HS-5 (cell line): Measurements from ENCODE around the gene RBP5.

Experiments used
- DNase-seq: peaks from one replicate; pipeline ENCODE4 v3.0.0-alpha.2; 2012; ENCODE audit warnings: low read depth

The RBP5 gene

DNA sequence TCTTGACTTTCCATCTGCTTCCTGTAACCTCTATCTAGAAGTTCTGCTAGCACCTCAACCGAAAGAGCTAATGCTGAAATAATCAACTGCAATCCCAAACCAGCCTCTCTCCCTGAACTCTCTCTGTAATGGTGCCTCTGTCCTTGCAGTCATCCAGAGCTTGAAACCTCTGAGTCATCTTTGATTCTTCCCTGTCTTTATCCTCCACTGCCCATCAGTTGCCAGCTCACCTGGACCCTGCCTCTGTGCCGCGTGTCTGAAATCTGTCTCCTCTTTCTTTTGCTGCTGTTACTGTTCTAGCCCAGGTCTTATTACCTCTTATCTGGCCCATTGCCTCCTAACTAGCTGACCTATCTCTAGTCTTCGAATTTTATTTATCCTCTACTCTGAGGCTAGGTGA, 17.0 kb upstream of the RBP5 start:
- DNase-seq = no peak

DNA sequence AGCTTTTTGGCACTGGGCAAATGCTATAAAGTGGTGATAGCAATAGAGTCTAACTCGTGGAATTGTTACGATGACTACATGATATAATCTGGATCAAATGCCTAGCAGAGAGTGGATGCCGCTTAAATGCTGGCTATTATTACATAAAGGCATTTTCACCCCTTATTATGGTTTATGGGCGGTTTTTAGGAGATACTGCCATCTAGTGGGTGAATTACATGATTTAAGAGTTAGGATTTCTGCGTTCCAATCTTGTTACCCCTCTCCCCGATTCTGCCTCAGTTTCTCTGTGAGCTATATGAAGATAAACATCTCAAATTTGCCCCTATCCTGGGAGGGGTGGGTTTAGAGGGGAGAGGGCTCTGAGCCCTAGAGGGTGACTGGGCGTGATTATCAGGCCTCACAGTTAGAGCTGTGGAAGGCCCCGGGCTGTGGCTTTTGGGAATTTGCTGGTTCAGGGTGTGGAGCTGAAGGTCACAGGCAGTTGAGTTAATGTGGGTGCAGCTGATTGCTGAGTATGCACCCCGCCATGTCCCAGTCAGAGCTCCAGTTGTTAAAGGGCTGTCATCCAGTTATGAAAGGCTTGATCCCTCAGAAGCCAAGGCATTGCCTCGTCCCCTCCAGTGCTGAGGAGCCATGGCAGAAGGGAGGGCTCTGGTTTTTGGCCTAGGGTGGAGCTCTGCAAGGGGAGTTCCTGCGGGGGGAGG, 15.9 kb upstream of the RBP5 start:
- no peak for DNase-seq

DNA sequence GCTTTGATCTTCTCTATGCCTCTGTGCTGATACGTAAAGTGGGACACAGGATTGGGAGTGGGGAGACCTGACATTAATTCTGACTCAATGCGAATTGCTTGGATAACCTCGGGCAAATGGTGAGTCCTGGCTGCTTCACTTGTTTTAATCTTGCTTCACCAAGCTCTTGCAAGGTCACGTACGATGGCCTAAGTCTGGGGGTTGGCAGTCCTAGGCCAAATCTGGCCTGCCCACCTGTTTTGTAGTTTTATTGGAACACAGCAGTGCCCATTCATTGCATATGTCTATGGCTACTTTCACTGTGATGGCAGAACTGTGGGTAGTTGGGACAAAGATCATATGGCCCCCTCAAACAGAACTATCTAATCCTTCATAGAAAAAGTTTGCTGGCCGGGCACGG, 14.9 kb upstream of the RBP5 start:
- DNase-seq = no peak

DNA sequence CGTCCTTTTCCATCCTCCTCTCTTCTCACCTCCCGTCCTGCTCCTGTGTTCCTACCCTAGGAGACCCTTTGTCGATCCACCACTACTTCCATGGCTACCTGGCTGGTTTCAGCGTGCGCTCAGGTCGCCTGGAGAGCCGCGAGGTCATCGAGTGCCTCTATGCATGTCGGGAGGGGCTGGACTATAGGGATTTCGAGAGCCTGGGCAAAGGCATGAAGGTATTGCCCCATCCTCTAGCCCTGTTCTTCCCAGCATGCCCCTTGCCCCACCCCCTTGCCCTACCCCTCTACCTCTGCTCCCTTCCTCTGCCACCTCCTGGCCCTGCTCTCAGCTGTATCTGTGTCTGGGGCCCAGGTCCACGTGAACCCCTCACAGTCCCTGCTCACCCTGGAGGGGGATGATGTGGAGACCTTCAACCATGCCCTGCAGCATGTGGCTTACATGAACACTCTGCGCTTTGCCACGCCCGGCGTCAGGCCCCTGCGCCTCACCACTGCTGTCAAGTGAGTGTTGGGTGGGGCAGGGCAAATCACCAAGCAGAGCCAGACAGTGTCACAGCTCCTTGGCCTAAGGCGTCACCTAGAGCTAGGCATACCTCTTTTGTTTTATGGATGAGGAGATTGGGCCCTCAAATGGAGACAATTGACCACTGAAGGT, 14.2 kb upstream of the RBP5 start:
- no peak for DNase-seq

DNA sequence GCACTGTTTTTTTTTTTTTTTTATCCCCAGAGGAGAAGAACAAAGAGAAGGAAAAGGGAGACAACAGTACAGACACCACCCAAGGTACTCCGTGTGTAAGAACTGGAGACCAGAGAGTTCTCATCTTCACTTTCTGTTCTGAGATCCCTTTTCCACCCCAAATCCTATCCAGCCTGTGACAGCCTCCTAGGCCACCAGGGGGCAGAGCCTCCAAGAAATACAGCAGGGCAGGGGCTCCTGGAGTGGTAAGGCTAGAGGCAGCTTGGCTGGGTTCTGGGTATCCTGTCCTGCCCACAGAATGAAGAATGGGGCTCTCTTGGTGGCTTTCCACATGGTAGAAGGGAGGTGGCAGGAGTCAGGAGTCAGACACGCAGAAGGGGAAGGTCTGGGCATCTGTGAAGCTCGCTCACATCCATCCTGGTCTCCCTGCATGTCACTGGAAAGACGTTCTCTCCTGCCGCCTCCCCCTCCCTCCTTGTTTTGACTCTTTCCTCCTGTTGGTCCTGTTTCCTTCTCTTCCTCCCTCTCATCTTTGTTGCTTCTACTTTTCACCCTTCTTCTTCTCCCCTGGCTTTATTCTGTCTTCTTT, 13.5 kb upstream of the RBP5 start:
- peak; percentile 13 for DNase-seq

DNA sequence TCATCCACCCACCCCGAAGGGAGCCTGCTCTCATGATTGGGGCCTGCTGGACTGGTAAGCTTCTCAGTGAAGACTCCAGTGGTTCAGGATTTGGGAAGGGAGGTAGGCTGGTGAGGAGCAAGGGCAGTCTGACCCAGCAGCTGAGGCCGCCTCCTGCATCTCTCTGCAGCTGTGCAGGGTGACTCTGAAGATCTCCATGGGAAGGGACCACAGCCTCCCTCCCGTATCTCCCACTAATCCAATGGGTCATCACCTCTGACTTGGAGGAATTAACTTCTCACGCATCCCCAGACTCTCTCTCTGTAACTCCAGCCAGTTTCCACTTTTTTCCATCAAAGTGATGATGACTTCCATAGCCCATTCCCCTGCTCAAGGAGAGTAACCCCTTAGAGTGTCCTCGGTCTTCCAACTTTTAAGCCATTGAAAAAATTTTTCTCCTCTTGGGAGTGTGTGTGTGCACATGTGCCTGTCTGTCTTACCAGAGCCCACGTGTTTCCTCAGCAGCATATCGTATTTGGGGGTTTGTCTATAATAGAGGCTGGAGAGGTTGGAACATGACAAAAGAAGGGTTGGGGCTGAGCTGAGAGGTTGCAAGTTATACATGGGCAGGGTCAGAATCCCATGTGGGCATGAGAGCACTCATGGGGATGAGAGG, 12.8 kb upstream of the RBP5 start:
- DNase-seq = no peak

DNA sequence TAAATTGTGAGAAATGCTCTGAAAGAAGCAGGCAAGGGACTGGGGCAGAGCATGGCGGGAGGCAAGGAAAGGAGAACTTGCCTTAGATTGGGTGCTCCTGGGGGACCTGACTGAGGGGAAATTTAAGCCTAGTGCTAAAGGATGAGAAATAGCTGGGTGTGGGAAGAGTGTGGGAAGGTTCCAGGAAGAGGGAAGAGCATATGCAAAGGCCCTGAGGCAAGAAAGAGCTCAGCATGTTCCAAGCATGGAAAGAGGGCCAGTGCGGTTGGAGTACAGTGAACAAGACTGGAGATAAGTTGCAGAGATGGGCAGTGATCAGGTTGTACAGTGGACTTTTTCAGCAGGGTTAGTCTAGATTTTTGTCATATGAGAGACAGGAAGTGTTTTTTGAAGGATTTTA, 10.5 kb upstream of the RBP5 start:
- no peak for DNase-seq

DNA sequence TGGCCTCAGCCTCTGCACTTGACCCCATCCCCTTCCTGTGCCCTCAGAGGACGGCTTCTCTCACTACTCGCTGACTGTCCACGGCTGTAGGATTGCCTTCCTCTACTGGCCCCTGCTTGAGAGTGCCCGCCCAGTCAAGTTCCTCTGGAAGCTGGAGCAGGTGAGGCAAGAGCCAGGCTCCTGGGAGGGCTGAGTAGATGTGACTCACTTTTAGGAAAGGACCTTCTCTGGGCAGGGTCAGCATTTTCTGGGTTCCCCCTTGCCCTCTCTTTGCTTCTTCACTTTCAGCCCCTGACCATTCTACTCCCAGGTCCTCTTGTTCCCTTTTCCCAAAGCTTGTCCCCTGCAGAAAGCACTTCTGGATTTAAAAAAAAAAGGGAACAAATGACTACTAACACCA, 9.2 kb upstream of the RBP5 start:
- no peak for DNase-seq

DNA sequence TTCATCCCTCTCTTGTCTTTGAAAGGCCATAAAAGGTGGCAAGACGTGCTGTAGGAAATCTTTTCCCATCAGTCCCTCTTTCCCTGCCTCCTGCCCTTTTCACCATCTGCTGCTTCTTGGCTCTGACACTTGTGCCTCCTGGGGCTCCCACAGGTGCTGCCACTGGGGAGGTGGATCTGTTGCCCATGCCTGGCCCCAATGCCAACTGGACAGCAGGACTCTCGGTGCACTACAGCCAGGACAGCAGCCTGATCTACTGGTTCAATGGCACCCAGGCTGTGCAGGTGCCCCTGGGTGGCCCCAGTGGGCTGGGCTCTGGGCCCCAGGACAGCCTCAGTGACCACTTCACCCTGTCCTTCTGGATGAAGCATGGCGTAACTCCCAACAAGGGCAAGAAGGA, 8.0 kb upstream of the RBP5 start:
- no peak for DNase-seq

DNA sequence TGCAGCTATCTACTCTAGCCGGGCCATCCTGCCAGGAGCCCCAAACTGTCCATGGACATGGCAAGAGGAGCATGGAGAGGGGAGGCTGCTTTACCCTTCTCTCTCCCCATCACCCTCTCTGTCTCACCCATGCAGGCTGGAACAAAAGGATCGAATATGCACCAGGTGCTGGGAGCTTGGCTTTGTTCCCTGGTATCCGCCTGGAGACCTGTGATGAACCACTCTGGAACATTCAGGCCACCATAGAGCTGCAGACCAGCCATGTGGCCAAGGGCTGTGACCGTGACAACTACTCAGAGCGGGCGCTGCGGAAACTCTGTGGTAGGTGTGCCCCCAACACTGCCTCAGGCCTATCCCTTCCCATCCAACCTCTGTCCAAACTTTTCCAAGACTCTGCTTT, 7.4 kb upstream of the RBP5 start:
- DNase-seq = no peak

DNA sequence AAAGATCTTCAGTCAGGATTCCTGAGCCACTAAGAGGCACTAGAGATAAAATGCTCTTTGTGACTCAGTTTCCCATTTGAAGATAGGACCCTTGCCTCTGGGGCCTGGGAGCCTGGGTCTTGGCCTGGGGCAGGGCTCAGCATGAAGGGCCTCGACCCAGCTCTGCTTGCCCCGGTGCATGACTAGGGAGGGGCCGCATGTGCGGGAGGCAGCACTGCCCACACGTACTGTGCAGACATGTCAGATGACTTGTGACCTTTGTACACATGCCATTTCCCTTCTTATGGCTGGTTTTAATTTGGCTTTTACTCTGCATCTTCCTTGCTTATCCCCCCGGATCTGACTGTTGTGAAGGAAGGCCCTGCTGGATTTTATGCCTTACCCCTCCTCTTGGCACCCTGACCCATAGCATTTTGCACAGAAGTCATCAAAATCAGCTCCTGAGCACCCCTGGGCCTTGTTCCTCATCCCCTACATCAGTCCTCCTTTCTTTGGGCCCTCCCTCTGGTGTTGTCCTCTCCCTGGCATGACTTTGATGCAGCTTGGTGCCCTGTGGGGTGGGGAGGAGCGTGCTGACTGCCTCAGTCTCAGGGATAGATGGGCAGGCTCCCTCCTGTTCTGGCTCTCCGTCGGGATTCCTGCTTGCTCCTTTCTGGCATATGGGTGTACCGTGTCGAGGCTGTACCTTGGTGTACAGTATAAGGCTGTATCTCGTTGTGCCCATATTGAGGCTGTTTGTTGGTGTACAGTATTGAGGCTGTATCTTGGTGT, 5.9 kb upstream of the RBP5 start:
- DNase-seq = no peak

DNA sequence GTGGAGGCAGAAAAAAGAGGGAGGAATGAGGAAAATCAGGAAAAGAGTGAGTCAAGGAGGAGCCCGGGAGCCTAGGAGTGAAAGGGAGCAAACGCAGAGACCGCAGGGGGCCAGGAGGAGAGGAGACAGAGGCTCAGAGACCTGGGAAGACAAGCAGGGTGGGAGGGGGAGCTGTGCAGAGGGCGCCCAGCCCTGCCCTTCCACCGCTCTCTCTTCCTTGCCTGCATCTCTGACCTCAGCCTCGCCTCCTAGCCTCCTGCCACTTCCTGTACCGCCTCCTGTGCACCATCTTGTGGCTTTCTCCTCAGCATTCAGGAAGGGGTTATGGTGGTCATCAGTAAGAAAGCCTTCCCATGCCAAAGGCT, 2.8 kb upstream of the RBP5 start:
- no peak for DNase-seq

DNA sequence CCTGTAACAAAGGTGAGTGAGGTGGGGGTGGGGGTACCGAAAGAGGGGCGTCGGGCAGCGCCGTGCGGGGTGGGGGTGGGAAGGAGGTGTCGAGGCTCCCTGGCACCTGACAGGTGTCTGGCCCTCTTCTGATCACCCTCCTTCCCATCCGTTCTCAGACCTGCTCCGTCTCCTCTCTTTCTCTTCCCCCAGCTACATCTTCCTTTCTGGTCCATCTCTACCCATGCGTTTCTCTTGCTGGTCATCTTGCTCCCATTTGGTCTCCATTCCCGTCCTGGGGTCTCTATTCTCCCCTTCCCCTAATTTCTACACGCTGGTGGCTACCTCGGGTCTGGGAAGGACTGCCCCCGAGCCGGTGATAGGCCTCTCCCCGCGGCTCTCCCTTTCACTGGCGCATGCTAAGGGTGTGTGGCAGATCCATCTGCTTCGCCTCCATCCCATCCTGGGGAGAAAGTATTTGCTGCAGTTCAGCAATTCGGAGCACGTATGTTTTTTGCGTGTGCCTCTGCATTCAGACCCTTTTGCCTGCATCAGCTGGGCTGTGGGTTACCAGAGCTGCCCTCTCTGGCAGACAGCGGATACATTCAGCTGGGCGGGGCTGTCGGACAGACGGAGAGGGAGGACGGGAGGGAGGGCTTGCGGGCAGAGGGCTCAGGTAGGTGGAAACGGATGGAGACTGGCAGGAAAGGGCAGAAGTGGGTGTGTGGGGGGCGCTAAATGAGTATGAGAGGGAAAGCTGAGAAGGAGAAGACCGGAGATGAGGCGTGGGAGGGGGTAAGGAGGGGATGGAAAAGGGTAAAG, 2.2 kb upstream of the RBP5 start:
- no peak for DNase-seq

DNA sequence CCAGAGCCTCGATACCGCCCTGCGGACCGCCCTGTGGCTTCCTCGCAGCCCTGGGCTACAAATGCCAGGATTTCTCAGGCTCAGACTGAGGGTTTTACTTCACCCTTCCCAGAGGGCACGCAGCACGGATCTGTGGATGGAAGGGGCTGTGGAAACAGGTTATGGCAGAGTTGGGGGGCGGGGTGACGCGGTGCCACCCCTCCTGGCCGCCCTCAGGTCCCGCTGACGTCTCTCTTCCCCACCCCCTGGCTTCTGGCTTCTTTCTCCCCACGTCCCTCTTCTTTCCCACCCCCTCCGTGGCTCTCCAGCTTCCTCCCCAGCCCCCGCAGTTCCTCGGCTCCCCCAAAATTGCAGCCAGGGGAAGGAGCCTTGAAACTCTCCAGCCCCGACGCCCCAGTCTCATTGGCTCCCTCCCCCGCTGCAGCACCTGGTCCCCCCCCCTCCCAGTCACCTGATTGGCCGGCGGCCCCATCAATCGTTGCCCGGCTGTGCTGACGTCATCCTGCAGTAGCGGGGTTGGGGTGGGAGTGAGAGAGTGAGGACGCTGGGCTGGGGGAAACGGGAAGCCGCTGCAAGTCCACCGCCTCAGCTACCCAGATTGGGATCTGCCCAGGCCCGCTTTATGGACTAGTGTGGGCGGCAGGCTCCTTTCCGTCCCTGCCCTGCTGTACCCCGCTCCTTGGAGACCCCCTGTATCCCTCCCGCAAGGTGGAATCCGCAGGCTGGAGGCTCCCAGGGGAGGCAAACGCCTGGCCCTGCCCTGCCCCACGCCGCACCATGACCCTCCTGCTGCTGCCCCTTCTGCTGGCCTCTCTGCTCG, 1.4 kb upstream of the RBP5 start, which contains the start of gene CLSTN3:
Gene CLSTN3 (plus strand): TSS at position 500 of the 820 bp plus-strand sequence. CDS start 278 bp downstream, at position 778.
- DNase-seq = no peak

DNA sequence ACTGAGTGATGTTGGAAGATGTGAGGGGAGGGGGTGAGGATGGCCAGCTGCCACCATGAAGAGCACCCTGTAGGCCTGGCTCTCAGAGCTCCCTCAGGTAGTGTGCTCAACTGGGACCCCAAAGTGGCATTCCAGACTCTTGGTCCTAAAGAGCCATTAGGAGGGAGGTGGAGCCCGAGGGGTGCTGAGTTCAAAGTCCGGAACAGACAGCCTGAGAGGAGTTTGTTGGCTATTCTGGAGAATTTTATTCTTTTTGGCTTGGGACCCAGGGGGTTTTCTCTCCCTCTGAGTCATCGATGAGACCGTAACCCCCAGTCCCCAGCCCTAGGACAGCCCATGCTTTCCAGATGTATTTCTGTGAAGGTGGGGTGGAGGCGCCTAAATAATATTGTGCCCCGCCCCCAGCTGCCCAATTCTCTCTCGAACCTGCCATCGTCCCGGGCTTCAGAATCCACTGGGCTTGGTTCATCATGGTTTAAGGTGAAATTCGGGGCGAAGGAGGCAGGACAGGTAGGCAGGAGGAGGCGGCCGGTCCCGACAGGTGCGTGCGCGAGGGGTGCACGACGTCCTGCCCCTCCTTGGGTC, 690 bp upstream of the RBP5 start:
- DNase-seq = no peak

DNA sequence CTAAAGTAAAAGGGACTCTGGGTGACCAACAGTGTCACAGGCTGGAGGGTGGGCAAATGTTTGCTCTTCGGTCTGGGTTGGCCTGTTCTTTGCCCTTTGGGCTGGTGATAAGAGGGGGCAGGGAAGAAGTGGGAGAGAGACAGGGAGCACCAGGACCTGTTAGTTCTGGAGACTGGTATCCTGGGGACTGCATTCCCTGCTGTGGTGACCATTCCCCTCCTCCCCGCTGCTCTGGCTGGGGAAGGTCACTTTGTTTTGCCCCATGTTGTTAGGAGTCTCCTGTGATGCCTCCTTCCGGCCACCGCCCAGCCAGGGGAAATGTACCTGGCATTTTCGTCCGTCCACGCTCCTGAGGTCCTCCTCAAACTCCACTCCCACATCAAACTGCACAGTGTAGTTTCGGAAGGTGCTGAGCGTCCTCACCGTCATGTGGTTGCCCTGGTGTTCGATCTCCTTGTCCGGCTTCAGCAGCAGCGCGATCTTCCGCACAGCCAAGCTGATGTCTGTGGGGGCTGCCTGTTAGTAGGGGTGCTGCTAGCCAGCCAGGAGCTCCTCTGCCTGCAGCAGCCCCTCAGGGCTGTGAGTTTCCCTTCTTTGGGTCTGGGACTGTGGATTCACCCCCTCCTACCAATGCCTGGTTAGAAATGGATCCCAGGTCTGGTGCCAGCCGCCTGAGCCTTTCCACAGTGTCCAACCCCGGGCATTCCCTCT, 618 bp downstream of the RBP5 start:
- no peak for DNase-seq

DNA sequence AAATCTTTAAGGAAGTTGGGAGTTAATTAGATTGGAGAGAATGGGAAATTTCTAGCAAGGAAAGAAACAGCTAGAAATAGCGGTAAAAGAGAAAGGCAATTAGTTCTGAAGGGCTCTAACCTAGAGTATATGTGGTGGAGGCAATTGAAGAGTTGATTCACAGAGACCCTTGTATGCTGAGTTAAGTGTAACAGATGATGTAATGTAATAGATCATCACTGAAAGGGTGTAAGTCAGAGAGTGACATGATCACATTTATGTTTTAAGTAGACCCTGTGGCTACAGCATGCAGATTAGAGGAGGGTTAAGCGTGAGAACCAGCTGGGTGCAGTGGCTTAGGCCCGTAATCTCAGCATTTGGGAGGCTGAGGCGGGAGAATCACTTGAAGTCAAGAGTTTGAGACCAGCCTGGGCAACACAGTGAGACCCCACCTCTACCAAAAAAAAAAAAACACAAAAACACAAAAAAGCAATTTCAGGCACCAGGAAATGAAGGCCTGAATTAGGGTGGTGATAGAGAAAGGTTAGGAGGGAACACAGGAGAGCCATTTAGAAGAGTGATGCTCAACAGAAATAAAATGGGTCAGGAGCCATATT, 3.0 kb downstream of the RBP5 start:
- no peak for DNase-seq

DNA sequence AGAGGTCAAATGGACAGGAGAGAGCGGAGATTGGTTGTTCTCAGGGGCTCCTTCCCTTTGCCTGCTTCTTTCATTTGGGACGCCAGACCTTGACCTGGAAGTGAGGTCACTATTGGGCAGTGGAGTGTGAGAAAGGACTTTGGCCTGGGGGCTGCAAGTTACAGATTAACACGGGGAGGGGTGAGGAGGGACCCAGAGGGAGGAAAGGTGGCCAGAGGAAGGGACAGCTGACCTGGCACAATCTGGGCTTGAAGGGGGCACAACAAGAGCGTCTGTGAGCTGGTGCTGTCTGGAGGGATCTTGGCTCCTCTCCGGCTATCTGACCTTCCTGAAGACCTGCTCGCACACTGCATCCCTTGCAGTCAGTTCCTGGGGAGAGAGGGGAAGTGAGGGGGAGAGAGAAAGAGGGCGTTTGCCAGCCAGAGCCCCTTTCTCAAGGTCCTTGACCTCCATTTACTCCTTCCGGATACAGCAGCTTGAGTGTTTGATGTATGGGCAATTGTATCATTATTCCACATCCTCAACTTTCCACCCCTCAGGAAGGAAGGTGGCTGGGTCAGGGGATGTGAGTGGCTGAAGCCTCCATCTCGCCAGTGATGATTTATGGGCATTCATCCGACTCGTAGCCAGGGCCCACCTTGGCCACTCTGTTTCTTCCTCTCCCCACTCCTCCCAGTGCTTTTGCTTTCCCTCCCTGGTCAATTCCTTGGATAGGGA, 4.7 kb downstream of the RBP5 start:
- no peak for DNase-seq
